DMS79 (cell line): ENCODE measurements around the gene RNLS.

ENCODE experiments used
- DNase-seq: peaks from one replicate; lab custom pipeline; 2025; lab: John Stamatoyannopoulos, UW

The RNLS gene

DNA sequence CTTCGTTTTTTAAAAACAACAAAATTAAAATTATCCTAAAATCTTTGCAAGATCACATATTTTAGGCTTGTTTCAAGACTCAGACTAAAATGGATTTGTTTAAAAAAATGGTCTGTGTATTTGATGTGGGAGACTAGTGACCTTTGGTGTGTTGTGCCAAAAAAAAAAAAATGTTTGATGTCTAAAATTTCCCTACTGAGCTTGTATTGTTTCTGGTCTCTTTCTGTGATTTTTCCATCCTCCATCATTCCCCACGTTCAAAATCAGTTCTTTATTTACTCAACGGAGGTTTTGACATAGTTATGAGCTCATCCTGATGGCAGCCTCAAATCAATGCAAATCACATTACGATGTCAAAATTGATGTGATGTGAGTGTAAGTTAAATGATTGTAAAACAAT, 326.2 kb downstream of the RNLS start:
- DNase-seq, result no peak

DNA sequence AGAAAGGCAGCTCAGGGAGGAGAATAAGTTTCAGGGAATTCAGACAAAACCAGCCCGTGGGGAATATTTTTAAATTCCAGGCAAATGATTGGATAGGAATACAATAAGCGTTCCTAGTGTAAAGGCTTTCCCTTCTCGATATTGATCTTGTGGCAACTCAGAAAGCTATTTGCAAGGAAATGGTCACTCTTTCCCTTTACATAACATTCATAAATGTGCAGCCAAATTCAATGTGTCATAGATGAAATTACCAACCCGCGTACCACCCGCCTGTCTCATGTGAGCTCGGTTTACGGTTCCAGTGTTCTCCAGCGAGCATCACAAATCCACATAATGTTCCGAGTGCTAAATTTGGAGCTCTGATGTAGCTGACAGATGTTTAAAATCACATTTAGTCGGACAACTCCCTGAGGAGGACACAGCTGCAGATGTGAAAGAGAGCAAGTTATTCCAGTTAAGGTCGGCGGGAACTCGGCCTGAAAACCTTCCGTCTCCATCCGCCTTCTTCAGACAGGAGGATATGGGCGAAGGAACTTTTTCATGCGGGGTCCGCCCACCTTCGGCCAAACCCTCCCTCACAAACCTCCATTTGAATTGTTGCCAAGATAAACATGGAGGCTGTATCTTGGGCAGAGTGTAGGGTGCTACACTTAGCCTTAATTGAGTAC, 327.0 kb downstream of the RNLS start:
- no peak for DNase-seq

DNA sequence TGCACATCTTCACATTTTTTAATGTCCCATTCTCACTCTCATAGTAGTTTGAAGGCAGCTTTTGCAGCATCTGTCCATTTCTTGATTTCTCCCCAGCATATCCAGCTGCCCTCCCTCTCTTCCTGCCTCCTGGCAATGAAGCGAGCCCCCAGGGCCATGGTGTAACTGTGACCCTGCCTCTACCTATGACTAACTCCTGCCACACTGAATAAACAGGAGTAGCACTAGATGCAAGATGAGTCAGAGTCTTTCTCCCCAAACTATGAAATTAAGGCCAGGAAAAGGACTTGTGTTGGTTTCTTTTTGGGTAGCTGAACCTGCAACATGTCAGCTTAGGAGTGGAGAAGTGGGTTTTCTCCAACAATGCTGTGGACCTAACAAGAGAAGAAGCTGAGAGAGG, 329.0 kb downstream of the RNLS start:
- DNase-seq, result no peak

DNA sequence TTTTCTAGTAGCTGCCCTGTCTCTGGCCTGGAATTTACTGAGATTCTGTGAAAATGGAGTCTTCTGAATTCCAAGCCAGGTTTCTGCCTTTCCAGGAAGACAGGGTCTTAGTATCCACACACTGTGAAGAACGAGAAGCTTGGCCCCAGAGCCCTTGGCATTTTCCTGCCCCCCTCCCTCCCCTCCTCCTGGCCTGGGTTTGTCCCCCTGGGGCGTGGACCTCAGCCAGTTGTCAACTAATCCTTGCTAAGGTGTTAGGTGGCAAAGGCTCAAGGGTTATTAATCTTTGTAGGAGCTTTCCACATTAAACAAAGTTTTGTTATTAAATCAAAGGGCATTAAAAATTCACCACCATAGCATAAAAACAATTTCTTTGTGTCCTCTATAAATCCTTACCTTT, 329.5 kb downstream of the RNLS start:
- no peak for DNase-seq

DNA sequence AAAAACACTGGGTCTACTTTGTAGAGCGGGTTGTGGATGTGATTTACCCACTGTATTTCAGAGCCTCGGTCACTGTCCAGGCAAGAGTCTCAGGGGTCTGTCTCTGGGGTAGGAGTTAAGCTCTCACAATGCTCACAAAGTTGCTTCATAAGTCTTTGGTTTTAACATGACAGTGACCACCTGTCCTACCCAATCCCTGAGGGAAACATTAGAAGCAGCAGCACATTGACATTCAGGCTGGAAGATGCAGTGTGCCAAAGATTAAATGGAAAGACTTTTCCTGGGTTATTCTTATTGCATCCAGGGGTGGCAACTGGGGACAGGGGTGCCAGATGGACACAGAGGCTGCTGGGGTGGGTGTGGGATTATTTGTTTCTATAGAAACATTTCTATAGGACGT, 330.0 kb downstream of the RNLS start:
- DNase-seq, result no peak

DNA sequence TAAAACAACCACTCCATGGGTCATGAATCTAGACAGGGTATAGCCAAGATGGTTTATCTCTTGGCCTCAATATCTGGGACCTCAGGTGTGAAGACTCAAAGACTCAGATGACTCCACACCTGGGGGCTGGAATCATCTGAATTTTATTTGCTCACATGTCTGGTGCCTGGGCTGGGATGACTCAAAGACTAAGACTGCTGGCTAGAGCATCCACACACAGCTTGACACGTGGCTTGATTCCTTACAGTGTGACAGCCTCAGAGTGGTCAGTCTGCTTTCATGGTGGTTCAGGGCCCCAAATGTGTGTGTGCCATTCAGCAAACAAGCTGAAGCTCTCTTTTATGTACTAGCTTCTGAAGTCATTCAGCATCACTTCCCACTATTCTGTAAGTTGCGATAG, 333.7 kb downstream of the RNLS start:
- no peak for DNase-seq

DNA sequence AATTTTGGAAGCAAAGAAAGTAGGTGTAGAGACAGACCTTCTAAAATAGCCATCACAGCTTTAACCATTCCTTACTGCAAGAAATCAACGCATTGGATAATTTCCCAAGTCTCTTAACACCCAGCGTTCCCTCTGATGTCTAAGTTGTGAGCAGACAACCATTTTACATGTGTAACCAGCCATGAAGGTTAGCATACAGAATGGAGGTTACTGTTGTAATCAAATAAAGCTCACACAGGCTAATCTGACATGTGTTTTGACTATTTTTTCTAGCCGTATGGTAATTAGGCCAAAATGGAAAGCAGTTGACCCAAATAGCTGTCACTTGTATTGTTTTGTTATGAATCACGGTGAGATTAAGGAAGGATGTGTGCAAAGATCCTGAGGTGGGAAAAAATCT, 336.4 kb downstream of the RNLS start:
- no peak for DNase-seq

DNA sequence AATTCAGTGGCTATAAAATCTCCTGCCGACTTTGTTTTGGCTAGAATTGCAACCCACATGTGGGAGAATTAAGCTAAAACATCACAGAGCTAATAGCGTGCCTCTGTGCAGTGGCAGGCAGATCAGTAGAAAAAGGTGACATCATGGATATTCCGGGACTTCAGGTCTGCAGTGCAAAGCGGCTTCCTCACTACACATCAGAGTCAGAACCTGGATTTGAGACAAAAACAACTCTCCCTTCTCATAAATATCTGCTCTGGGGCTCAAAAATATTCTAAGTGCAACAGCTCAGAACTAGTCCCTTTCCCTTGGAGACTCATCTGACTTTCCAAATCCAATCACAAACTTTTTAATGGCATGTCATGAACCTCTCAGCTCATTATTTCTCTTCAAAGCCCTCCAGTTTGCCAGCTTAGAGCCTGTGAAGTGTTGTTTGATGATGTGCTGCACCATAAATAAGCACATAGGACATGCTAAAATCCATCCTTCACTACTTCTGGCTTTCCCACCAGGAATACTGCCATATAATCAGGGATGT, 337.1 kb downstream of the RNLS start:
- DNase-seq, result no peak

DNA sequence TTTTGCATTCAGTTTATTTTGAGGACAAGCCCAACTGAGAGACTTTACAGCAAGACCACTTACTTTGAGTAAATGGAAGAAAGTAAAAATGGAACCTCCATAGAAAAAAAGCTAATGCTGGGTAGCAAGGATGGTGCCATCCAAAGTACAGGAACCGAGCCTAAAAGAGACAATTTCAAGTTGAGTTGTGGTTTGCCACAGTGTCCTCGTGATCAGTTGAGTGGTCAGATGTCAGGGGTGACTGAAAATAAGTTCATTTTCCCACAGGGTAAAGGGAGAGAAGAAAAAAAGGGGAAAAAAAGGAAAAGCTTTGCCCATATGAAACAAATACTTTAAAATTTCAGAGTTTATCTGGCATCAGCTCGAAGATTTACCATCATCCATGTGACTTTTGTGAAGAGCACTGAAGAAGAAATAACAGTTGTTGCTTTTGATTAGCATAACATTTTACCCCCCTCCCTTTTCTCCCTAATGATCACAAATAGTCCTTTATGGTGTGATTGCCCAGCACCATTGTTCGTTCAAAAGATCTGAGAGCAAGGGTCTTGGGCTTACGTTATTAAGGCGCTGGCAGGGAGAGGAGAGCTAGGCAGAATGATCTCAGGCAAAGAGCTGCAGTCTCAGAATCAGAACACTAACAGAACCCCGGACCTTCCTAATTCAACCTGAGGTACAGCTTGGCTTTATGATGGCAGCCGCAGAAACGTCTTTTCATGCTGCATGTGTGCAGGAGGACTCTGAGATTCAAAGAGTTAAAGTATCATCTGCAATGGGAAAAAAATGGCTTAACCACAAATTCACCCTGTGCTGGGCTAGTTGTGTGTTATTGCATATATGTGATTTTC, 338.1 kb downstream of the RNLS start:
- no peak for DNase-seq

DNA sequence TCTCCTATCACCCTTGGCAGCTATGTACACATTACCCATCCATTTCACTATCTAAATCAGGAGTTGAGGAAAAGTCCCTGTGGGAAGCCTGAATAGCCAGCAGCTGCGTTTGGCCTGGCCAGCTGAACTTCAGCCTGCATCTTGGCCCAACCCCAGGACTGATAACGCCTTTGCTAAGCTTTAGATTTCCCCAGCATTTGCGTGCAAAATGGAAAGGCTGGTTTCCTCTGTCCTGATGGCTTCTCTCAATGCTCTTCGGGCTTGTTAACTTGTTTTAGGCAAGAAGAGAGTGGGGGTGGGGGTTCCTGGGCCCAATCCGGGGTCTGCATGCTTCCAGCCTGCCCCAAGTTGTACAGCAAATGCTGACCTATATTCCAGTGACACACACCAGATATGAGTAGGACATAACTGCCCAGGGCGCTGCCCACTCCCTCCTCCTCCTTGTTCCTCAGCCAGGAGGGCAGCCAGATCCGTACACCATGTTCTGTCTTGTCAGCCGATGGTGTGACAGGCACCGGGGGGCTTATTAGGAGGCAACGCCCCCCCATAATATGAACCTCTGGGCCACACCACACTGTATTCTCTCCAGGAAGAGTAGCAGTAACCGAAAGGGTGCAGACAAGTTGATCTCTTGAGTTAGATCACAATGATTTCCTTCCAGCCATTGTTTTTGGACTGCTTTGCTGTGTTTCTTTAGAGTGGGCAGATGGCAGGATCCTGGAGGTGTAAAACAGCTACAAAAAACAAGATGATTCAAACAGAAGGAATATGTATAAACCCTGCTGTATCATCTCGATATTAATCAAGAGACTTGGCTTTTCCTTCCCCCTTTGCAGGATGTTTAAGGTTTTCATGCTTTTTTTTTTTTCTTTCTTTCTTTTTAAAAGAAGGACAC, 339.0 kb downstream of the RNLS start:
- no peak for DNase-seq

DNA sequence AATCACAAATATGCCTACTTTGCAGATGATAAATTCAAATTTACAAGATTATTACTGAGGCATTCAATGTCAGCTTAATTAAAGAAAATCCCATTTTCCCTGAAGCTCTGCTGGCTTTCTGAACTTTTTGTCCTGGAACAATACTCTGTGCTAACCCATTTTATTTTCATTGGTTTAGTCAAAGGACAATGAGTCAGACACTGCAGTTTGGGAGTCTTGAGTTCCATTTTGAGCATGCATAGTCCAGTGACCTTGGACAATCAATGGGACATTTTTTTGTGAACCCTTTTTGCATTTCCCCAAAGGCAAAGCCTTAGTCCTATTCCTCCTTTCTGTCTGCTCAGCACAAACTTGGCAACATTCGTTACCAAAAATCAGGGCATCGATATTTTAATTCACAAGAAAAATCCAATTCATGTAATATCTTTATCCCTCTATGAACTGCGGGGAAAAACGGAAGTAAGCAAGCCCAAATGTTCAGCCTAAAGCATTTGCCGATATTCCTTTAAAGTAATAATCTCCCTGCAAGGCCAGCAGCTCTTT, 339.8 kb downstream of the RNLS start:
- no peak for DNase-seq

DNA sequence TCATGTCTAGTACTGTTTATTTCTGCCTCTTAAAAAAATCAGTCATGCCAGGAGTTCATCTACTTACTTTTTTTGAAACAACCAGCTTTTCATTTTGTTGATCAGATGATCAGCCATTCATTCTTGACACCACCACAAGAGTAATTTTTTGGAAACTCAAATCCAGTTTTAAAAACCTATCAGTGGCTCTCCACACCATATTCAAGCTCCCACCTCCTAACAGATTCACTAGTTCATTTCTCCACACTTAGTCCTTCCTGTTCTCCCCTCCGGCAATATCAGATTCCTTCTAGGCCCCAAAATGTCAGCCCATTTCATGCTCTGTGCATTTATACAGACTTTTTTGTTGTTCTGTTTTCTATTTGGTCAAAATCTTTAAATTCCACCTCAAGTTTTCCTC, 341.6 kb downstream of the RNLS start:
- DNase-seq, result no peak

DNA sequence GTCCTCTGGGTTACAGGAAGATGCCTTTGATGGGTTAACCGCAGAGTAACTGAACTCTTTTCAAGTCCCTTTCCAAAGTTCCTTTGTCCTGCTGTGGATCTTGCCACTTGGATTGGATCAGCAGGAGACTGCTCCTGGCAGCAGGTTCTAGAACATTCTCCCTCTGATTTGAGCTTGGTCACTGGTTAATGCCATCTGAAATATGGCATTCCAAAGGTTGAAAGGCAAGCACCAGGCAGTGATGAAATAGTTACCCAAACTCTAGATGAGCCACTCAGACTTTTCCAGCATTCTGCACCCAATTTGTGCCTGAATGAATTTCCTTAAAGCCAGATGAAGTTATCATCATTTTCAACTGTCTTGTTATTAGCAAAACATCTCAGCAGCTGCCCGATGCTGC, 343.9 kb downstream of the RNLS start:
- no peak for DNase-seq

DNA sequence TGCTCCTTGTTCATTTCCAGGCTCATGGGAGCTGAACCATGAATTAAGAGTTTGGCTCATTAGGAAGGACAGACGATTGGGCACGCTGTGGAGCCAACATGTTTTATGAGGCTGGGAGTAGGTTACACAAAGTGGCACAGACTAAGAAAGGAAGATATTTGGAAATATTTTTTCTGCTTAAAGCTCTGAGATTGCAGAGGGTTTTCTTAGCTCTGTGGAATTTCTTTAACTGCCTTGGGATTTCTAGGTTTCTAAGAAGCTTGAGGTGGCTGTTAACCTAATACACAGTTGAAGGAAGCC, 344.6 kb downstream of the RNLS start:
- DNase-seq, result no peak

DNA sequence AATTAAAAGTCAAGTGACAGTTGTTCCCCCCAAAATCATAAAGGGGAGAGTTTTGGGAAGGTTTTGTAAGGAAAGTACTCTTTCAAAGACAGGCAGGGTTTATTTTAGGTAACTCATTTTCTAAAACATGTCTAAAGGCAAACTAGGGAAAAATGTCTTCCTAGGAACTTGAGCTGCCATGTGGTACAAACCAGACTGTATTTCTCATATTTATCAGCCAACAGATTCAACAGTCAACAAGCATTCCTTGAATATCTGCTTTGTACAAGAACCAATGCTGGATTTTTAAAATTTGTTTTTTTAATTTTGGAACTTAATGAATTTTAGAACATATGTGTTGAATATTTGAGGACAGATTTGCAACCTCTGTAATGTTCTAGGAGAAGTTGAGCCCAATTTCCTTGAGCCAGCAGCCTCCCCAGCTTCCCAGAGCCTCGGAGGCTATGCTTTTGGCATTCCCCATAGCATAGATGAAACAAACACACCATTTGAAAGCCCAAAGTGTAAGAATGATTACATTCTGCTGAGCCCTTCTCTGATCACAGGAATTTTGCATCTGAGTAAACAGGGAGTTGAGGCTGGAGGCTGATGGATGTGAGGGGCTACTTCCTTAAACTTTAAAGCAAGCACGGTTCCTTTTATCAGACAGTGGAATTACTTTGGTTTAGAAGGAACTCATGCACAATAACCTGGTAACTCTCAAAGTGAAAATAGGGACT, 345.1 kb downstream of the RNLS start:
- no peak for DNase-seq

DNA sequence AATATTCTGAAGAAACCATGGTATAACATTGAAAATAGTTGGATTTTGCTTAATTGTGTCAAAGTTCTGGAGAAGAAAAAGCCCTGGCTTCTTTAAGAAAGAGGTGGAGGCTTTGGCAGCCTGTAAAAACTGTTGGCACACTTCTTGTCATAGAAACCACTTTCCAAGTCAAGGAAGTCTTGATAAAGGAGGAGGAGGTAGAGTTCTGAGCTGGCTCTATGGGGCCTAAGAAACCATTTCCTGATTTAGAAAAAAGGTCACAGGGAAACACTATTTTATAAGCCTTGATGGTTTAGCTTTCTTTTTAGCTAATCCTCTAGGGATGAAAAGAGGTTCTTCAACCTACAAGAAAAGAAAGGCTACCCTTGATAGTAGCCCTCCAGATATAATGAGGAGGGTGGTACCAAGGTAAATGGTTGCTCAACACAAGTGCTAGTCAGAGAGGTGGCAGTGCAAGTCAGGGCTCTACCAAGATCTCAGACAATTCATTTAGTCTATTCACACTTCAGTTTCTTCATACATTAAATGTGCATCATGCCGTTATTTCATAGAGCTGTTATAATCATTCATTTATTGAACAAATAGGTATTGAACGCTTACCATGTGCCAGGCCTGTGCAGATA, 346.9 kb downstream of the RNLS start:
- DNase-seq, result no peak

DNA sequence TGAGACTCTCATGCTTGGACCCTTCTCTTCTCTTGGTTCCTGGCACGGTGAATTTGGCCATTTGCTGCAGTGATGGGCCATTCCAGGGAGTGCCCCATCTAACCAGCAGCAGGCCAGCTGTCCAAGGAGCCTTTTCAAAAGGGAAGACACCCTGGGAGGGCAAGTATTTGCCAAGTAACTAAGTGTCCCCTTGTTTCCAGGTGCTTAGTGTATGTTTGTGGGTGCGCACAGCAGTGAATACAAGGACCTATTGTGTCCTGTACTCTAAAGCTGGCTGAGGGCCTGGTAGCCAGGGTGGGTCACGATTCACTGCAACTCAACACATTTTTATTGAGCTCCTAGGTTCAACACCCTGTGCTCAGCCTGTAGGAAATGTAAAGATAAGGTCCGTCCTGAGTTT, 348.8 kb downstream of the RNLS start:
- peak; percentile 82 for DNase-seq

DNA sequence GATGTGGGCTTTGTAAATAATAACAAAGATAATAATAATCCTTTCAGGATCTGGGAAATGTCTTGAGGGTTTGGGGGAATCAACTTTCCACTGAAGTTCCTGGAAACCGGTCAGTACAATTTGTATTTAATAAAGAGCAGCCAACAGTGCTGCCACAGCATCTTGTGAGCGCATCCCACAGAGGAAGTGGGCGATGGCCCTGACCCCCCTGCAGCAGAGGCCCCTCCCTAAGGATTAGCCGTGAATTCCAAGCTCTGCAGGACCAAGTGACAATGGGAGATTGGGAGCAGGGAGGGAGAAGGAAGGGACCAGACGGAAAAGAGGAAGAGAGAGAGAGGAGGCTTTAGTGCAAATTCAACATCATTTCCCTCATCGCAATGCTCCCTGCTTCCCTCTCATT, 349.2 kb downstream of the RNLS start:
- no peak for DNase-seq

DNA sequence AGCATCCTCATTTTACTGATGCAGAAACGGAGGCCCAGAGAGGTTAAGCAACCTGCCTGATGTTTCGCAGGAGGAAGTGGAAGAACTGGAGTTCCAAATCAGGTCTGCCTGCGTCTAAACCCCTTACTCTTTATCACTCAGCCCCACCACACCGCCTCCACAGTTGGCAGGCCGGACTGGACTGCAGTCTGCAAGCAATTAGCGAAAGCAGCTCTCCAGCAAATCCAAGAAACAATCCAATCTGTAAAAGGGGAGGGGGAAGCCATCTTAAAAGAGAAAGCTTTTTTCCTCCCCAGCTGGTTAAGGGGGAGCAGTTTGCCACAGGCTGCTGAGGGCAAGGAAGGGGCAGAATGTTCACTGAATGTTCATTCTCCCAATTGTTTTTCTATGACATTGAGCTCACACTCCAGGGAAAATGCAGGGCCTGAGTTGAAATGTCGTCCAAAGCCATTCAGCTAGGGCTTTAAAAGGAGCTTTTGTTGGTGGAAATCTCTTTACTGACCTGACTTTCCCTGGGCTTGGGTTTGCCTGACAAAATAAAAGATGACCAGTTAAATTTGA, 350.1 kb downstream of the RNLS start:
- no peak for DNase-seq

DNA sequence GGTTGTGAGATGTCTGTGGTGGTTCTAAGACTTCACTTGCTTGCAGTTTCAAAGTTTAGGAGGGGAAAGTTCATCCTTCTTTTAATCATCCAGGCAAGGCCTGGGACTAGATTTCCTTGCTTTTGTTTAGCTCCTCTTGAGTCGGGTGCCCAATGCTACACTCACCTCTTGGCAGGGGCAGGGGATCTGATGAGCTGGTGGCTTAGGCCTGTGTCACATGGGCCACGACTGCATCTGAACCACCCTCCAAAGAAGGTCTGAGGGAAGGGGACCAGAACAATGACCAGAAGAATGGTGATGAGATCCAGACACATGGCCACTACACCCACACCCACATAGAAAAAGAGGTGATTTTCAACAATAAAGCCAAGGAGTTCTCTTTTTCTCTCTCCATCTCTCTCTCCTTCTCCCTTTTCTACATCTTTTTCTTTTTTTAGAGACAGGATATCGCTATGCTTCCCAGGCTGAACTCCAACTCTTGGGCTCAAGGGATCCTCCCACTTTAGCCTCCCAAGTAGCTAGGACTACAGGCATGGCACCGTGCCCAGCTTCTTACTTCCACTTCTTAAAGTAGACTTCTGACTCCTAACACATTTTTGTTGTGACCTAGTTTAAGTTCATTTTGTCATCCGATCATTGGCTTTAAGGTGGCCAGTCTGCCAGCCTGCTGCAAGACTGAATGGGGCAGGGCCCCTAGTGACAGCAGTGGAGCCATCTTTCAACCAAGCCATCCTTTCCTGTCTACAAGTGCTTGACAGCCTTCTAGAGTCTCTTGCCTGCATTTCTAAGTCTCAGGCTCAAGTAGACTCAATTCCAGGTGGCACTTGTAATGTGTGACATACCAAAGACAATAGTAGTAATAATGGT, 350.9 kb downstream of the RNLS start:
- DNase-seq, result no peak
